Brain microvascular endothelial cell (primary cell): Measurements from ENCODE around the gene TRIM10.

ENCODE experiments used
- DNase-seq: peaks from one replicate; pipeline ENCODE4 v3.0.0-alpha.2; 2020
- H3K27ac ChIP-seq: fragments of 250-450 bp; sonication (Bioruptor Pico); 2 replicates; pipeline ENCODE4 v1.5.1; 2020; ENCODE audit warnings: mild to moderate bottlenecking, moderate library complexity
- H3K27me3 ChIP-seq: fragments of 250-450 bp; sonication (Bioruptor Pico); replicated peaks from 2 replicates; pipeline ENCODE4 v1.5.1; 2020; ENCODE audit warnings: mild to moderate bottlenecking
- H3K36me3 ChIP-seq: fragments of 250-450 bp; sonication (Bioruptor Pico); replicated peaks from 2 replicates; pipeline ENCODE4 v1.5.1; 2020; ENCODE audit warnings: mild to moderate bottlenecking
- H3K4me3 ChIP-seq: 2 replicates; pipeline ENCODE4 v1.5.1; 2011; ENCODE audit warnings: low read depth, mild to moderate bottlenecking, control low read depth, low read length, moderate library complexity
- in situ Hi-C: cut with HindIII; loops from 2 replicates; pipeline ENCODE4 v1.10.0; 2017; ENCODE audit warnings: low sequenced_read_pairs, low pct_ligation_motif_present
- TF ChIP-seq, protein P1 (sequence below): IDR thresholded peaks from 2 replicates; pipeline ENCODE4 v1.5.1; 2011; ENCODE audit warnings: low read depth, mild to moderate bottlenecking, moderate library complexity, low read length, control low read depth, inconsistent platforms; ENCODE audit errors: missing control alignments

The TRIM10 gene

DNA sequence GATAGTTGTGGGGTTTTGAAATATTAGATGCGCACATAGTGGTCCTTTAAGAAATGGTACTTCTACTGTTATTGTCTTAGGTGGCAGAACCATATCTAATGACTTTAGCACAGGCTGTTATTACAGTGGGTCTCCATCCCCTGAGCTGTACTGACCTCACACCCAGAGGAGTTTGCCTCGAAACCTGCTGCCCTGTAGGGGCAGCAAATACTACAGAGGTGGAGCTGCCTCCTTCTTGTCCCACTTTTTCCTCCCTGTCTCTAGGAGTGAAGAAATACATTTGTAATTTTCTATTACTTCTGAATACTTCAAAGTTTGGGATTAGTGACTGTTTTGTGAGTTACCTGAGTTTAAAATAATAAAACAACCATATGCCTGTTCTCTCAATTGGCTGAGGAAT lies 56.4 kb downstream of the TRIM10 start:
- no peak overlapping the region for H3K4me3 ChIP-seq
- H3K27ac ChIP-seq: no peak overlapping the region
- H3K36me3 ChIP-seq: no peaks in the 10 kb centered on the region
- peaks cover 35% of the 10 kb centered on the region for H3K27me3 ChIP-seq
- DNase-seq: no peak
- in situ Hi-C loops: no loop called here
- TF ChIP-seq, protein P1, sequence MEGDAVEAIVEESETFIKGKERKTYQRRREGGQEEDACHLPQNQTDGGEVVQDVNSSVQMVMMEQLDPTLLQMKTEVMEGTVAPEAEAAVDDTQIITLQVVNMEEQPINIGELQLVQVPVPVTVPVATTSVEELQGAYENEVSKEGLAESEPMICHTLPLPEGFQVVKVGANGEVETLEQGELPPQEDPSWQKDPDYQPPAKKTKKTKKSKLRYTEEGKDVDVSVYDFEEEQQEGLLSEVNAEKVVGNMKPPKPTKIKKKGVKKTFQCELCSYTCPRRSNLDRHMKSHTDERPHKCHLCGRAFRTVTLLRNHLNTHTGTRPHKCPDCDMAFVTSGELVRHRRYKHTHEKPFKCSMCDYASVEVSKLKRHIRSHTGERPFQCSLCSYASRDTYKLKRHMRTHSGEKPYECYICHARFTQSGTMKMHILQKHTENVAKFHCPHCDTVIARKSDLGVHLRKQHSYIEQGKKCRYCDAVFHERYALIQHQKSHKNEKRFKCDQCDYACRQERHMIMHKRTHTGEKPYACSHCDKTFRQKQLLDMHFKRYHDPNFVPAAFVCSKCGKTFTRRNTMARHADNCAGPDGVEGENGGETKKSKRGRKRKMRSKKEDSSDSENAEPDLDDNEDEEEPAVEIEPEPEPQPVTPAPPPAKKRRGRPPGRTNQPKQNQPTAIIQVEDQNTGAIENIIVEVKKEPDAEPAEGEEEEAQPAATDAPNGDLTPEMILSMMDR: no peak

DNA sequence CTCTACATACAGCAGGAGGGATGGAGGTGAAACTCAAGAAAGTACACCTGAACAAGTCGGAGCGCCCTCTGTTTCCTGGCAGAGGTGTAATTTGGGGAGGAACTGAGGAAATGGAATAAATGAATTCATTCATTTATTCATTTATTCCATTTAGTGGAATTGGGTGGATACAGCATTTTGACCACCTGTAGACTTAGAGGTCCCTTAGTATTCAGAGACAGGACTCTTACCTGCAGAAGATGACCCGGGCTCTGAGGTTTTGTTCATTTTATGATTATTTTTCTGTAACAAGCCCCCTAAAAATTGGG lies 57.2 kb downstream of the TRIM10 start:
- in situ Hi-C loops: no loop called here
- peaks cover 40% of the 10 kb centered on the region for H3K27me3 ChIP-seq
- DNase-seq: no peak
- TF ChIP-seq, protein P1: no peak
- no peaks in the 10 kb centered on the region for H3K36me3 ChIP-seq
- no peak overlapping the region for H3K4me3 ChIP-seq
- H3K27ac ChIP-seq: no peak overlapping the region

DNA sequence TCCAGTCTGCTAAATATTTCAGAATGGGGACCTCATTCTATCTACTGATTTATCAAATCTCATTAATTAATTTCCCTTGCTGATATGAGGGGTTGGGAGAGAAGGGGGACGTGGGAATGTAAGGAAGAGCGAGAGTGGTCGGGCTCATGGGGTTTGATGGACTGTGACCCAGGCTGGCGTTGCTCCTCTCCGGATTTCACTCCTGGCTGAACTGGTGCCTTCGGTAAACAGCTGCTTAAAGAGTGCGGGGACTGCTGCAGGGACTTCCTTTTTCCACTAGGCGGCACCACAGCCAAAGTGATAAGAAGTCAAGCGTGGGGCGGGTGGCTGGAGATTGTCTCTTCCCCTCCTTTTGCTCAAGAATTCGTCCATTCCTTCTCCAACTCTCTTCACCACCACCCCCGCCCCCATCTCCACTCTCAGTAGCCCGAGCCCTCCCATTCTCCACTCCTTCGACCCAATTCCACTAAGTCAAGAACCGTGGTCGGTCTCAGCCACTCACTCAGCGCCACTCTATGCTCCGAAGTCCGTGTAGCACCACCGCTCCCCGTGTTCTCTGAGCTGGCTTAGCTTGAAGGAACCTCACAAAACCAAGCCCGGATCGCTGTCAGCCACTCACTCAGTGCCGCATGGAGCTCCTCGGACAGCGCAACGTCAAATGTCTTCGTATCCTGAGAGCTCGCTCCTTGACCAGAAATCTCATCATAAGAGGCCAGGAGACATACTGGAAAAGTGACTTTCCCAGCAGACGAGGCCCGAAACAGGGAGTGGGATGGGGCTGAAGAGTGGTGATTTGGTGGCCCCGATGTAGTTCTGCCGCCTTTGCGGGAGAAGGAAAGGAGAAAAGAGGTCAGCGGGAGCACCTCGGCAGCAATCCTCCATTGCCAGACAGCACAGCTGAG lies 57.8 kb downstream of the TRIM10 start:
- peak; percentile 85 for DNase-seq
- Histone ChIP-seq H3K27me3 (peaks cover 46% of the 10 kb centered on the region), H3K4me3 (peak overlapping the region; percentile 35), H3K36me3 (no peaks in the 10 kb centered on the region), H3K27ac (no peak overlapping the region)
- TF ChIP-seq, protein P1: peak; percentile 92
- in situ Hi-C loops: no loop called here

DNA sequence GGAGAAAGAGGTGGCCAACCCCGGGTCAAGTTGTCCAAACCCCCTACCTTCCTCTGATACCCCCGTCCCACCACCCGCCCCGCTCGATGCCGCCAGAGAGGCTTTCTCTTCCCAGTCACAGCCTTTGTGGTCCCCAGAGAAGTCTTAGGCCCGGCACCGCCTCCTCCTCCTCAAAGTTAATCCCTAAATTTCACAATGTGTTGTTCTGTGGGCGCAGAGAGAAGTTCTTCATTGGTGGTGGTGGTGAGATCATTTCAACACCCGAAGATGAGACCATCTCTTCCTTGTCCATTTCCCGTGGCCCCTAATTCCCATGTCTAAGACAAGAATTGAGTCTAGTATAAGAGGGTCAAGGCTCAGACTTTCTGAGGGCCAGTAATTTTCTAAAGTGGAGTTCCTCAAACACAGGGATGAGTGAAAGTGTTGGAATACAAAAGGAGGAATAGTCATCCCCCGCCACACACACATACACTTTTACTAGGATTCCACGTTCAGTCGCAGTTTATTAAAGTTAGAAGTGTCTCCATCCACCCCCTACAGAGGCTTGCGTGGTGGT lies 58.5 kb downstream of the TRIM10 start:
- in situ Hi-C loops: no loop called here
- Histone ChIP-seq H3K4me3 (peak overlapping the region; percentile 48), H3K36me3 (no peaks in the 10 kb centered on the region), H3K27me3 (peaks cover 48% of the 10 kb centered on the region), H3K27ac (no peak overlapping the region)
- TF ChIP-seq, protein P1: no peak
- no peak for DNase-seq
